ENCODE data around the gene MCTP1.

GRCh38 chr5:95178046-95178651, 106.7 kb downstream of the MCTP1 start:
- TF ChIP-seq CTCF (IDR thresholded peaks at IDR 0.05), result no peak
- TF ChIP-seq SP1 (CRISPR knock-in tag; conservative IDR thresholded peaks at IDR 0.05), result no peak
- no peak for TF ChIP-seq USF1 (CRISPR knock-in tag; IDR thresholded peaks at IDR 0.05)
- no peak for TF ChIP-seq RELA (CRISPR knock-in tag; IDR thresholded peaks at IDR 0.05; ENCODE audit: borderline replicate concordance)
- no peak for TF ChIP-seq GTF2I (CRISPR knock-in tag; conservative IDR thresholded peaks at IDR 0.05)
- TF ChIP-seq E2F5 (CRISPR knock-in tag; IDR thresholded peaks at IDR 0.05), result no peak
- TF ChIP-seq GABPB1 (CRISPR knock-in tag; IDR thresholded peaks at IDR 0.05), result no peak
- no peak for TF ChIP-seq ZNF263 (CRISPR knock-in tag; IDR thresholded peaks at IDR 0.05; ENCODE audit: low read depth)
- no peak for TF ChIP-seq MAX (CRISPR knock-in tag; IDR thresholded peaks at IDR 0.05)
- no peak for TF ChIP-seq FOXK1 (CRISPR knock-in tag; IDR thresholded peaks at IDR 0.05)
- TF ChIP-seq ESRRA (CRISPR knock-in tag; IDR thresholded peaks at IDR 0.05; ENCODE audit: borderline replicate concordance), result no peak

All from WTC11 (cell line).